Caco-2 (cell line): ENCODE data around the gene NUDT1. TPM values are rescaled to one million over a fixed set of nuclear protein-coding genes. Genes with fewer than 3 reads are reported as not detected.
A peak's percentile ranks its signal among the peaks of the same experiment; 100 is the strongest.

ENCODE experiments used
- BruUV-seq: library from RNA; stranded (reverse); fragments of 400-500 nt; replicated peaks from 2 replicates; lab custom pipeline; 2021; lab: Mats Ljungman, UMichigan
- CTCF ChIA-PET: fragments of 300-600 bp; sonication (Branson Sonifier 250); formaldehyde crosslinking; loops from one replicate; lab custom pipeline; 2022; ENCODE audit warnings: antibody characterized with exemption; lab: Charles Lee
- POLR2A ChIA-PET: fragments of 300-600 bp; sonication (Branson Sonifier 250); formaldehyde crosslinking; loops from one replicate; lab custom pipeline; 2022; ENCODE audit warnings: antibody characterized with exemption; lab: Charles Lee
- DNase-seq, 2 experiments: peaks; one replicate each; pipeline versions ENCODE4 v3.0.0 to v3.0.0-alpha.2; 2020 to 2022
- H3K27me3 ChIP-seq: replicated peaks from 2 replicates; pipeline ENCODE4 v1.6.0; 2011; ENCODE audit warnings: low read length; ENCODE audit not compliant: control insufficient read depth, insufficient read depth
- H3K36me3 ChIP-seq: 2 replicates; pipeline ENCODE4 v1.5.1; 2011; ENCODE audit warnings: low read length; ENCODE audit not compliant: control insufficient read depth, insufficient read depth
- H3K4me1 ChIP-seq: fragments of 250-450 bp; sonication (Bioruptor Pico); 2 replicates; pipeline ENCODE4 v1.5.1; 2020; ENCODE audit warnings: mild to moderate bottlenecking
- H3K4me3 ChIP-seq: 2 replicates; pipeline ENCODE4 v1.5.1; 2011; ENCODE audit warnings: low read depth, mild to moderate bottlenecking, control low read depth, low read length
- H3K9me3 ChIP-seq: fragments of 250-450 bp; sonication (Bioruptor Pico); 2 replicates; pipeline ENCODE4 v1.5.1; 2020; ENCODE audit warnings: mild to moderate bottlenecking, moderate library complexity
- H3K27ac Mint-ChIP-seq: one replicate; pipeline ENCODE4 v1.8.0; 2022; ENCODE audit warnings: mixed read lengths; ENCODE audit not compliant: unreplicated experiment
- H3K27me3 Mint-ChIP-seq: one replicate; pipeline ENCODE4 v1.8.0; 2022; ENCODE audit warnings: mixed read lengths; ENCODE audit not compliant: insufficient read depth, unreplicated experiment
- H3K36me3 Mint-ChIP-seq: one replicate; pipeline ENCODE4 v1.8.0; 2022; ENCODE audit warnings: mild to moderate bottlenecking, mixed read lengths; ENCODE audit not compliant: insufficient read depth, unreplicated experiment
- H3K4me1 Mint-ChIP-seq: one replicate; pipeline ENCODE4 v1.8.0; 2022; ENCODE audit warnings: low read depth, mixed read lengths; ENCODE audit not compliant: unreplicated experiment
- H3K4me3 Mint-ChIP-seq: one replicate; pipeline ENCODE4 v1.8.0; 2022; ENCODE audit warnings: mild to moderate bottlenecking, moderate library complexity, mixed read lengths; ENCODE audit not compliant: unreplicated experiment
- H3K9me3 Mint-ChIP-seq: one replicate; pipeline ENCODE4 v1.8.0; 2022; ENCODE audit warnings: mixed read lengths; ENCODE audit not compliant: unreplicated experiment
- intact Hi-C: fragments of 100-400 bp; cut with micrococcal nuclease; formaldehyde crosslinking; loops from one replicate; pipeline ENCODE4 v1.10.0; 2022; ENCODE audit not compliant: unreplicated experiment
- total RNA-seq: library from RNA; stranded (reverse); gene quantifications from 2 replicates; pipeline ENCODE4 v1.2.3, GENCODE V29; 2022
- TF ChIP-seq, protein P1 (sequence below), 2 experiments: fragments of 200-600 bp in 1 of 2; IDR thresholded peaks; 1 replicate in 1 of 2; 2 replicates in 1 of 2; pipeline versions ENCODE4 v1.5.1 to v1.8.0; 2011 to 2022; ENCODE audit warnings: antibody characterized with exemption in 1 of 2, control low read depth in 1 of 2, inconsistent platforms in 1 of 2, low read depth in 1 of 2, low read length in 1 of 2, mild to moderate bottlenecking in 1 of 2, moderate library complexity in 1 of 2; ENCODE audit not compliant: insufficient read depth in 1 of 2, severe bottlenecking in 1 of 2, unreplicated experiment in 1 of 2

NUDT1 gene
- total RNA-seq, 1 experiment from 2014 or later: 42.8 TPM

DNA sequence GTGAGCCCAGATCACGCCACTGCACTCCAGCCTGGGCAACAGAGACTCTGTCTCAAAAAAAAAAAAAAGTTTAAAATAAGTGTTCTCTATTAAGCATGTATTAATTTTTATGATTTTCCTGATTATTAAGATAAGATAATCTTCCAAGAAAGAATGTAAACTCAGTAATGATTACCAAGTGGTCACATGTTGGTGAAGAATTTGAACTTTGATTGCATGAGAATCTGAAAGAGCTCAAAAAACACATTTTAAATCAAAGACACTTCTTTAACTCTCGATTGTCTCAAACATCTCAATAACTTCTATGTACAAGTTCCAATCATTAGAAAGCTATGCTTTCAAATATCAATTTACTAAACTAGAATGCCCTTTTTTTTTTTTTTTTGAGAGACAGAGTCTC, 38.4 kb downstream of the NUDT1 start:
- TF ChIP-seq, protein P1, sequence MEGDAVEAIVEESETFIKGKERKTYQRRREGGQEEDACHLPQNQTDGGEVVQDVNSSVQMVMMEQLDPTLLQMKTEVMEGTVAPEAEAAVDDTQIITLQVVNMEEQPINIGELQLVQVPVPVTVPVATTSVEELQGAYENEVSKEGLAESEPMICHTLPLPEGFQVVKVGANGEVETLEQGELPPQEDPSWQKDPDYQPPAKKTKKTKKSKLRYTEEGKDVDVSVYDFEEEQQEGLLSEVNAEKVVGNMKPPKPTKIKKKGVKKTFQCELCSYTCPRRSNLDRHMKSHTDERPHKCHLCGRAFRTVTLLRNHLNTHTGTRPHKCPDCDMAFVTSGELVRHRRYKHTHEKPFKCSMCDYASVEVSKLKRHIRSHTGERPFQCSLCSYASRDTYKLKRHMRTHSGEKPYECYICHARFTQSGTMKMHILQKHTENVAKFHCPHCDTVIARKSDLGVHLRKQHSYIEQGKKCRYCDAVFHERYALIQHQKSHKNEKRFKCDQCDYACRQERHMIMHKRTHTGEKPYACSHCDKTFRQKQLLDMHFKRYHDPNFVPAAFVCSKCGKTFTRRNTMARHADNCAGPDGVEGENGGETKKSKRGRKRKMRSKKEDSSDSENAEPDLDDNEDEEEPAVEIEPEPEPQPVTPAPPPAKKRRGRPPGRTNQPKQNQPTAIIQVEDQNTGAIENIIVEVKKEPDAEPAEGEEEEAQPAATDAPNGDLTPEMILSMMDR (IDR thresholded peaks at IDR 0.05; ENCODE audit: insufficient read depth in 1 of 2, low read depth in 1 of 2, low read length in 1 of 2, severe bottlenecking in 1 of 2, unreplicated experiment in 1 of 2): no peak
- H3K27ac Mint-ChIP-seq: peak overlapping the region; percentile 48

DNA sequence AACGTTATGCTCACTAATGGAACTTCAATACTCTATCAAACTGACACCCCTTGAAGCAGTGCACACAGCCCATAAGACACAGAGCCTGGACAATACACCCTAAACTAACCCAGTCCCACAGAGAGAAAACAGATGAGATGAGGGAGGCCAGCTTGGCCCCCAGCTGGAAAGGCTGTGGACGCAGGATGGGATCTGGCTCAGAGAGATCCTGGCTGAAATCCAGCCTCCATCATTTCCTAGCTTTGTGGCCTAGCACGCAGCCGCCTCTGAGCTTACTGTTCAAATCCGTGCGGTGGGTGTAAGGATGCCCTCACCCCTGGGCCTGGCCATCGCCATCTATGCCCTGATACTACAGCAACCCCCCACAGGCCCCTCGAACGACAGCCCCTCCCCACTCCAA, 39.5 kb downstream of the NUDT1 start:
- no peaks in the 10 kb centered on the region for H3K9me3 ChIP-seq
- Mint-ChIP-seq H3K27ac (peak overlapping the region; percentile 67), H3K36me3 (peaks cover 5% of the 10 kb centered on the region), H3K4me1 (peaks cover 26% of the 10 kb centered on the region), H3K27me3 (no peaks in the 10 kb centered on the region), H3K4me3 (no peak overlapping the region), H3K9me3 (no peaks in the 10 kb centered on the region)
- POLR2A ChIA-PET: no interaction called here
- intact Hi-C loops: loop anchor here (1.0 kb wide), 1 partner anchor 33 kb away; the partner anchor contains the start of gene SNX8
- H3K4me3 ChIP-seq: no peak overlapping the region
- no peak for DNase-seq
- peaks cover 2% of the 10 kb centered on the region for H3K36me3 ChIP-seq
- TF ChIP-seq, protein P1 (IDR thresholded peaks at IDR 0.05; ENCODE audit: insufficient read depth in 1 of 2, low read depth in 1 of 2, low read length in 1 of 2, severe bottlenecking in 1 of 2, unreplicated experiment in 1 of 2): no peak
- no peaks in the 10 kb centered on the region for H3K27me3 ChIP-seq
- CTCF ChIA-PET: no interaction called here
- BruUV-seq: no TSS peak
- peaks cover 45% of the 10 kb centered on the region for H3K4me1 ChIP-seq

More for the DNA sequence above, 38.4 kb downstream of the NUDT1 start:
- no peaks in the 10 kb centered on the region for H3K27me3 Mint-ChIP-seq
- no peaks in the 10 kb centered on the region for H3K9me3 Mint-ChIP-seq
- intact Hi-C loops: no loop called here
- CTCF ChIA-PET: interaction anchor here (0.7 kb wide), 3 partner anchors 73 to 250 kb away, joined by 3 to 5 read pairs (median 4); no protein-coding TSS in a partner anchor
- Histone ChIP-seq H3K4me1 (peaks cover 45% of the 10 kb centered on the region), H3K9me3 (no peaks in the 10 kb centered on the region), H3K4me3 (no peak overlapping the region), H3K36me3 (peaks cover 2% of the 10 kb centered on the region), H3K27me3 (no peaks in the 10 kb centered on the region)
- POLR2A ChIA-PET: interaction anchor here (0.7 to 1.5 kb wide), 4 partner anchors 39 to 351 kb away, joined by 3 to 10 read pairs (median 4); partner anchors contain the start of genes MRM2 and NUDT1
- H3K36me3 Mint-ChIP-seq: peaks cover 5% of the 10 kb centered on the region
- BruUV-seq: no TSS peak
- peak overlapping the region; percentile 17 for H3K4me3 Mint-ChIP-seq
- H3K4me1 Mint-ChIP-seq: peaks cover 26% of the 10 kb centered on the region
- DNase-seq: no peak

DNA sequence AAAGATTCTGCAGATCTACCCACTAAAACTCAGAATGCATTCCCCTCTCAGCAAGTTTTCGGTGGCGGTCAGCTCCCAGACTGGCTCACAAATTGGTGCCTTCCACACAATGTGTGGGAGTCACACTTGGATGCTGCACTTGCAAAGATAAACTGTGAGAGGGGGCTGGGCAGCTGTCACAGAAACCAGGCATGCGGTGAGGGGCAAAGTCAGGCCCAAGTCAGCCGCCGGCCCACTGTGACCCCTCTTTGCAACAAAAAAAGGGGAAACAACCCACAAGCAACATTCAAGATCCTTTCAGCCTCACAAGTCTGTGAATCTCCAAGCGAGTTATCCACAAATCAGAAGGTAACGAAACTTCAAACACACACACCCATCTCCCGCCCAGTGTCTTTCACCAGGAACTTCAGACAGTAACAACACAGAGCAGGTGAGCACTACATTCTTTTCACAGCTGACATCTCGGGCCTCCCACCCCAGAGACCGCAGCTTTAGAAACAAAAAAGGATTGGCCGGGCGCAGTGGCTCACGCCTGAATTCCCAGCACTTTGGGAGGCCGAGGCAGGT, 40.2 kb downstream of the NUDT1 start:
- Mint-ChIP-seq H3K36me3 (no peaks in the 10 kb centered on the region), H3K4me3 (peak overlapping the region; percentile 17), H3K27ac (peak overlapping the region; percentile 67), H3K27me3 (no peaks in the 10 kb centered on the region), H3K9me3 (no peaks in the 10 kb centered on the region), H3K4me1 (peaks cover 26% of the 10 kb centered on the region)
- Histone ChIP-seq H3K27me3 (no peaks in the 10 kb centered on the region), H3K36me3 (peaks cover 2% of the 10 kb centered on the region), H3K4me3 (no peak overlapping the region), H3K9me3 (no peaks in the 10 kb centered on the region), H3K4me1 (peaks cover 45% of the 10 kb centered on the region)
- CTCF ChIA-PET: no interaction called here
- intact Hi-C loops: no loop called here
- DNase-seq: peak in 1 of 2 experiments; percentile 21
- POLR2A ChIA-PET: interaction anchor here (0.5 kb wide), 1 partner anchor 121 kb away, joined by 3 read pairs; the partner anchor contains the start of gene CHST12
- no TSS peak for BruUV-seq
- TF ChIP-seq, protein P1 (IDR thresholded peaks at IDR 0.05; ENCODE audit: insufficient read depth in 1 of 2, low read depth in 1 of 2, low read length in 1 of 2, severe bottlenecking in 1 of 2, unreplicated experiment in 1 of 2): no peak
